ENCODE results near the gene CNOT11.

CNOT11 gene

DNA sequence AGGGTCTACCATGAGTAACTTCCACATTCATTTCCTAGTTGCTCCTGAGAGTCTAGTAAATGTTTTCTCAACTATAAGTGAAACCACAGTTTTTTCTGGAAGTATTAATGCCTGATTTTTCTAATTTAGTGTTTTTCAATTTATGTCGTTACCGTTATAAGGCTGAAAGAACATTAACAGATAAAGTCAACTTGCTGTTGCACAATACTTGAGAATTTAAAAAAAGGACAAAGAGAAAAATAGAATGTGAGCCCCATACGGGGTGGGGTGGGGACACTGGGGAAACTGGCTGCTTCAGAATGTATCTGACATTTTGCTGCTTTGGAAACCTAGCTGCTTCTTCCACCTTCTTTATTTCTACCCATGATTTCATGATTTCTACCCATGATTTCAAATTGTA is 26.2 kb downstream of the CNOT11 start:
- DNase-seq (ENCODE audit: low read depth, low spot score), result no peak

DNA sequence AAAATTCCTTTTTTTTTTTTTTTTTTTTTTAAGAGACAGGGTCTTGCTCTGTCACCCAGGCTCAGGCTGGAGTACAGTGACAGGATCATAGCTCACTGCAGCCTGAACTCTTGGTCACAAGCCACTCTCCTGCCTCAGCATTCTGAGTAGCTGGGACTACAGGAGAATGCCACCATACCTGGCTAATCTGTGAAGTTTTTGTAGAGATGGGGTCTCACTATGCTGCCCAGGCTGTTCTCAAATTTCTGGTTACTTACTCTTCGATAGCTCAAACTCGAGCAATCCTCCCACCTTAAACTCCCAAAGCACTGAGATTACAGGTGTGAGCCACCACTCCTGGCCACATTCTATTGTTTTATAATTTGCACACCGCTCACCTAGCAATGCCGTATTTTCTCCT is 28.8 kb downstream of the CNOT11 start:
- no peak for DNase-seq (ENCODE audit: low read depth, low spot score)

- DNase-seq (ENCODE audit: low read depth, low spot score), result no peak
Observed at GRCh38 chr2:101282980-101283379, 30.3 kb downstream of the CNOT11 start.

DNA sequence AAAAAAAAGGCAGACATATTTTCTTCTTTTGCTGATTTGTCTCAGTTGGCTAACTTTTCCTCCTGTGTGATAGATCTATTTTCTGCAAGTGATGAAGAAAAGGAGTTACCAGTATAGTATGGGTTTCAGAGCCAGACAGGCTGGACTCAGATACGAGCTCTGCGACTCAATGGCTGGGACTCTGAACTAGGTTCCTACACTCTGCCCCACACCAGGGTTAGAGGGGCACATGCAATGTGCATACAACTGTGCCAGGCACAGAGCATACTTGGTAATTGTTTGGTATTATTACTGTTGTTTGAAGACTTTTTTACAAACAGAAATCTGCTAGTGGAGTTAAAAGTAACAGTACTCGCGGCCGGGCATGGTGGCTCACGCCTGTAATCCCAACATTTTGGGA is 34.0 kb downstream of the CNOT11 start:
- no peak for DNase-seq (ENCODE audit: low read depth, low spot score)

GRCh38 chr2:101287303-101287702 is 34.6 kb downstream of the CNOT11 start:
- DNase-seq (ENCODE audit: low read depth, low spot score), result no peak

DNA sequence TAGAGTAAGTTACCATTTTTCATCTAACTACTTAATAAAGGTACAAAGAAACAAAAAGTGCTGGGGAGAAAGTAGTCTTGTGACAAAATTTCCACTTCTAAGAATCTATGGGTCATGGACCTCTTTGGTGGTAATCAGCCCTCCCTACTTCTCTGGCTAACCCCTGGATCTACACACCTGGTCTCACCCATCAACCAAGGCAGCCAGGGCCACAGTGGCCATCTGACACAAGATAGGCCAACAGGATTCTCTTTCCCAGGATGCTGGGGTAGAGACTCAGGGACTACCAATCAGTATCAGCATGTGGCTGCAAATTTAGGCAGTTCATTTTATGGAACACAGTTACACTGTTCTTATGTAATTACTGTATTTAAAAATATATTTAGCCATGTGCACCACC is 38.0 kb downstream of the CNOT11 start:
- DNase-seq (ENCODE audit: low read depth, low spot score), result no peak

DNA sequence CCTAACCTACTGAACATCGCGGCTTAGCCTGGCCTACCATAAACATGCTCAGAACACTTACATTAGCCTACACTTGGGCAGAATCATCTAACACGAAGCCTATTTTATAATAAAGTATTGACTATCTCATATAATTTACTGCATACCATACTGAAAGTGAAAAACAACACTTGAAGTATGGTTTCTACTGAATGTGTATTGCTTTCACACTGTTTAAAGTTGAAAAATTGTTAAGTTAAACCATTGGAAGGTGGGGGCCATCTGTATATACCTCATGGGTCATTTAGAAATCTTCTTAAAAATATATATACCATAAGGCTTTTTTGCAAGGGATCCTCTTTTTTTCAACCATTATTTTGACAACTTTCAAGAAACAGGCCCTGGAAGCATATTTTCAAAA is 39.3 kb downstream of the CNOT11 start:
- no peak for DNase-seq (ENCODE audit: low read depth, low spot score)

- no peak for DNase-seq (ENCODE audit: low read depth, low spot score)
Observed at GRCh38 chr2:101293544-101293943, 40.9 kb downstream of the CNOT11 start.

DNA sequence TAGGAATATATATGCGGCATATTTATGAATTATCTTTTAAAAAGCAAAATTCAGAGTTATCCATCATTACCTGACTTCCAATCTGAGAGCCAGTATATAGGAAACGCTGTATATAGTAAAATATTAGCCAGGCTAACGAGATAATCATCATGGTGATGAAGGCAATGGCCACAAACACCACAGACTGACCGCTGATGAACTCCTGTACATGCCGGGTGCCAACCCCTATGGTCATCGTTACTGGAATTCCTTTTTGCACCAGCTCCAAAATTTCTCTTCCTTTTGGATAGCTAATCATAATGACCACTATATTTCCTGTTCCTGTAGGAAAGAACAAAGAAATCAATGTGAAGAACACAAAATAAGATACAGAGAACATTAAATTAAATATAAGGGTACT is 42.2 kb downstream of the CNOT11 start:
- DNase-seq (ENCODE audit: low read depth, low spot score), result no peak

DNA sequence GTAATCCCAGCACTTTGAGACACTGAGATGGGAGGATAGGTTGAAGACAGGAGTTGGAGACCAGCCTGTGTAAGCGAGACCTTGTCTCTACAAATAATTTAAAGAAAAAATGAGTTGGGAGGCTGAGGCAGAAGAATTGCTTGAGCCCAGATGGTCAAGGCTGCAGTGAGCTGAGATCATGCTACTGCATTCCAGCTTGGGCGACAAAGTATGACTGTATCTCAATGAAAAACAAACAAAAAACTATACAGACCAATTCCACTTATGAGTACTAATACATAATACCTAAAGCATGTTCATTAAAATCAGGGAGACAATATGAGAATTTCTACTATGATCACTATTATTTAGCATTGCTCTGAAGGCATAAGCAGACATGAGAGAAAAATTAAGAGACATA is 43.2 kb downstream of the CNOT11 start:
- DNase-seq (ENCODE audit: low read depth, low spot score), result no peak

- no peak for DNase-seq (ENCODE audit: low read depth, low spot score)
Observed at GRCh38 chr2:101296371-101296770, 43.7 kb downstream of the CNOT11 start.

GRCh38 chr2:101297383-101297782 is 44.7 kb downstream of the CNOT11 start:
- no peak for DNase-seq (ENCODE audit: low read depth, low spot score)

DNA sequence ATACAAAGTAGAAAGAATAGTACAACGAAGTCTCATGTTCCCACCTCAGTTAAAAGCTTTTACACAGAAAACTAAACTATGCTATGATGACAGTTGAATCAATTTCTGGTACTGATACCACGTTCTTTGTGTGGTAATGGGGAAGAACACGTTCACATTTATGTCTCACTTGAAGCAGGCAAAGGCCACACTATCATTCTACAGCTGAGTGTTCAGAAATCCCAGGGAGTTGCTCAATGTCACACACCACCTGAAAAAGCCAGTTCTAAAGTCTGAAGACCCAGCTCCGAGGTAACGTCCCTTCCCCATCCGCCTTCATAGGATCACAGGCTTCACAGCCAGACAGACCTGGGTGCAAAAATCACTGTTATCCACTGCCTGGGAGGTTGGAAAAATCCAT is 46.9 kb downstream of the CNOT11 start:
- DNase-seq (ENCODE audit: low read depth, low spot score), result no peak

DNA sequence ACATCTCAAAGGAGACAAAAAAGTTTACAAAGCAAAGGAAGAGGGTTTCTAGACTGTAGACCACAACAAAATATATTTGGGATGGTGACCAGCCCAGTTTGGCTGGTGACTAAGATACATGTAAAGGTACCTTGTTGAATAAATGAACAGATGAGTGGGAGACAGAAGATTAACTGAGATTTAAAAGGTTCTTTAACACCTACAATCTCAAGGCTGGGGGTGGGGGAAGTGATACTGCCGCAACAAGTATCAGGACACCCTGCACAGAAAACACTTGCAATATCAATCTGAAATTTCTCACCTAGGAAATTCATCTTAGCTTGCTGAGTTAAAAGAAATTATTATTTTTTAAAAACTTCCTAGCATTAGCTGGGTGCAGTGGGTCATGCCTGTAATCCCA is 47.5 kb downstream of the CNOT11 start:
- no peak for DNase-seq (ENCODE audit: low read depth, low spot score)

GRCh38 chr2:101300836-101301235 is 48.1 kb downstream of the CNOT11 start:
- no peak for DNase-seq (ENCODE audit: low read depth, low spot score)

DNA sequence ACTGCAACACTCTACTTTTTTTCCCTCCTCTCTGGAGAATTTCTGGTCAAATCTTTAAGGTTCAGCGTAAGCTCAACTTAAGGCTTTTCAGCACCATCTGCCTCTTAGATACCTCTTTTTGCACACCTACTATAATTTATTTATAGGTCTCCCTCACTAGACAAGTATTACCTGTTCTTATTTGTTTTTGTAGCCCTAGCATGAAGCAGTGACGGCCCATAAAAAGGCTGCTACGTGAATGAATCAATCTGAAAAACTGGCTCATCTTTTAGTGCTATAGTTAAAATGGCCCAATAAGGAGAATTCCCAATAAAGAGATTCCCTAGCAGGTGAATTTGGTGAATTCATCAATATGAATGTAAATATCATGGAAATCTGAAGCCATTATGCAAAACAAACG is 49.3 kb downstream of the CNOT11 start:
- DNase-seq (ENCODE audit: low read depth, low spot score), result no peak

DNA sequence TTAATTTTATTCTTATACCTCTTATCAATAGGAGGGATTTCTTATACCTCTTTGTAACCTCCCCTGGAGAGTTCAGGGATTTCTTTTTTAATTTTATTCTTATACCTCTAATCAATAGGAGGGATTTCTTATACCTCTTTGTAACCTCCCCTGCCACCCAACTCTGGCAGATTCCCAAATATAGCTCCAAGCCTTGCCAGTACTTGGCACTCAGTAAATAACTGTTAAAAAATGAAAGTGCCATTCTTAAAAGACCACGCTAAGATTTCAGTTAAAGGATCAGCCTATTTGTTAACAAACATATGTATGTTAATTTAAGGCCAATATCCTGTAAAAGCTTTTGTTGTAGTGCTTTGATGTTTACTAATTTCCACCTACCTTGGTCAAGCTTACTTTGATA is 51.0 kb downstream of the CNOT11 start:
- DNase-seq (ENCODE audit: low read depth, low spot score), result no peak

GRCh38 chr2:101305035-101305434 is 52.3 kb downstream of the CNOT11 start:
- no peak for DNase-seq (ENCODE audit: low read depth, low spot score)

DNA sequence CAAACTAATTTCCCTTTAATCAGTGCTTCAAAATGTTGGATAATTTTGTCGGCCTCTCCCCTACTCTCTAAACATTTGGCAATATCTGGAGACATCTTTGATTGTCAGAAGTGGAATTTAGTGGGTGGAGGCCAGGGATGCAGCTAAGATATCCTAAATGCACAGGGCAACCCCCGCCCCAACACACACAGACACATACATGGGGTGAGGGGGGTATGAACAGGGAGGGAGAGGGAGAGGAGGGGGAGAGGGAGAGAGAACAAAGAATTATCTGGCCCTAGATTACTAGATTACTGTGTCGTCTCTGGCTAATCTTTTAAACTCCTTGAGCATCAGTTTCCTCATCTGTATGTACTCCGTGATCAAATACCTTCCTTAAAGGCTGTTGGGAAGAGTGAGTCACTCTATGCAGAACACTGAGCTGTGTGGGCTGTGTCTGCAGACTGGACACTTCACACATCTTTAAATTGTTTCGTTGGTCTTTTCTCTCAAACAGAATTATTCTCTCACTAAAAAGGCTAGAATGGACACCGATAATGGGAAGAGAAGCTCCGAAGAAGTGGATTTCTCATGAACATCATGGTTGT is 52.9 kb downstream of the CNOT11 start:
- no peak for DNase-seq (ENCODE audit: low read depth, low spot score)

DNA sequence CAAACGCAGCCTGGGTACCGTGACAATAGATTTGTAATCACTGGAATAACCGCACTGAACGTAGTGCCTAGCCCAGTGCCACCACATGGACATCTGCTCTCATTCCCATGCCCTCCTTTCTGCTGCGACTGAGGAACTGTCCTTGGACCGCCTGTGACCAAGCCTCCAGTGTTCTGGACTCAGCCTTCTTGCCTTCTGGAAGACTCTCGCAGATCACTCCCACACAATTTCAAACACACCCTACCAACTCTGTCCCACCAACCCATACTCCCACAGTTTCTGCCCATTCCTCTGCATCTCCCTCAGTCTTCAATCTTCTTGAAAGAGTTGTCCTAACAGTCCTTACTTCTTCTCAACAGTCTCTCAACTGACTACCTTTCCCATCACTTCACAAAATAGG is 53.7 kb downstream of the CNOT11 start:
- no peak for DNase-seq (ENCODE audit: low read depth, low spot score)

GRCh38 chr2:101307503-101307902 is 54.8 kb downstream of the CNOT11 start:
- no peak for DNase-seq (ENCODE audit: low read depth, low spot score)

DNA sequence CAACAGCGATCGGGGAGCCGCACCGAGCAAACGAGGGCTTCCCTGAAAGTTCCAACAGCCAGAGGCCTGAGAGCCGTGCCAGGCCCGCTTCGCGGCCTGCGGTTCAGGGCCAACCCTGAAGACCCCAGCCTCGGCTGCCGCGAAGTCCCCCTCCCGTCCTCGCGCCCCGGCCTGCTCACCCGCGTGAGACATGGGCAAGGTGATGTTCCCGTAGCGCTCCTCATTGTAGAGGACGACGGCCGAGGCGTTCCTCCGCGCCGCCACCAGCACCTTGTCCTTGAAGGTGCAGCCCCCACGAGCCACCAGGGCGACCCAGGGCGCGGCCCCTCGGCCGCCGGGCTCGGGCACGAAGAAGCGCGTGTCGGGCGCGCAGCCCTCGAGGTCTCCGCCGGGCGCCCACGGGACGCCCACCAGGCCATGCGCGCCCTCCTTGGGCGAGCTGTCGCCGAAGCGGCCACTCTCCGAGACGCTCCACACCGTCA is 55.3 kb downstream of the CNOT11 start:
- DNase-seq (ENCODE audit: low read depth, low spot score), result no peak

GRCh38 chr2:101308432-101309210 is 55.9 kb downstream of the CNOT11 start, which contains the start of gene RNF149:
Gene RNF149, minus strand, starts transcription at chr2:101308701. Its CDS starts 113 bp downstream, at chr2:101308588.
- DNase-seq (ENCODE audit: low read depth, low spot score), result peak; percentile 83

All from activated CD4-positive, CD25-positive, alpha-beta regulatory T cell treated with anti-CD3 and anti-CD28 coated beads, Interleukin-2, amount 50 U/mL, for 16 hours (primary cell).